Activated T-helper 2 cell treated with anti-CD3 and anti-CD28 coated beads, Interferon-gamma antibody, Interleukin-2, Interleukin-4, amounts not matched to agents 10 μg/mL and 5 μg/mL and 100 μg/mL, durations not matched to agents 14 hours and 24 hours and 36 hours (primary cell): ENCODE data around the gene SYNJ1. TPM values are rescaled to one million over a fixed set of nuclear protein-coding genes. Genes with fewer than 3 reads are reported as not detected.
"Not testable (repeated sequence)": the region's sequence is repeated elsewhere in the genome, so short reads cannot be mapped to it uniquely, and the experiment has no call there.

Source experiments
- DNase-seq: peaks from one replicate; pipeline ENCODE4 v3.0.0; 2021; ENCODE audit warnings: low spot score
- H3K27ac Mint-ChIP-seq: one replicate; pipeline ENCODE4 v1.8.0; 2021; ENCODE audit warnings: mixed read lengths
- H3K27me3 Mint-ChIP-seq: one replicate; pipeline ENCODE4 v1.8.0; 2021; ENCODE audit warnings: low read depth, mixed read lengths
- H3K36me3 Mint-ChIP-seq: one replicate; pipeline ENCODE4 v1.8.0; 2021; ENCODE audit warnings: low read depth, mixed read lengths
- H3K4me1 Mint-ChIP-seq: one replicate; pipeline ENCODE4 v1.8.0; 2021; ENCODE audit warnings: low read depth, mixed read lengths
- H3K4me3 Mint-ChIP-seq: one replicate; pipeline ENCODE4 v1.8.0; 2021; ENCODE audit warnings: low read depth, mild to moderate bottlenecking, moderate library complexity, mixed read lengths
- H3K9me3 Mint-ChIP-seq: one replicate; pipeline ENCODE4 v1.8.0; 2021; ENCODE audit warnings: mixed read lengths
- intact Hi-C: fragments of 100-400 bp; cut with micrococcal nuclease; formaldehyde crosslinking; loops from one replicate; pipeline ENCODE4 v1.15.1; 2023
- total RNA-seq: library from RNA; stranded (reverse); gene quantifications from 2 replicates; pipeline ENCODE4 v1.2.3, GENCODE V29; 2022

The SYNJ1 gene
- total RNA-seq, 1 donor from 2014 or later, result 11.8 TPM

GRCh38 chr21:32753818-32754585, 26.2 kb upstream of the SYNJ1 start:
- Mint-ChIP-seq H3K27ac (no peak overlapping the region), H3K36me3 (peaks cover 88% of the 10 kb centered on the region), H3K27me3 (no peaks in the 10 kb centered on the region), H3K4me3 (no peak overlapping the region), H3K4me1 (peaks cover 36% of the 10 kb centered on the region), H3K9me3 (no peaks in the 10 kb centered on the region)
- intact Hi-C loops, result no loop called here
- DNase-seq, result no peak

GRCh38 chr21:32750405-32750804, 22.6 kb upstream of the SYNJ1 start:
- Mint-ChIP-seq H3K4me3 (no peak overlapping the region), H3K27ac (peak overlapping the region; percentile 42), H3K36me3 (peaks cover 93% of the 10 kb centered on the region), H3K4me1 (peaks cover 42% of the 10 kb centered on the region), H3K9me3 (no peaks in the 10 kb centered on the region), H3K27me3 (no peaks in the 10 kb centered on the region)
- DNase-seq, result no peak
- intact Hi-C loops, result no loop called here

GRCh38 chr21:32749662-32750061, 21.8 kb upstream of the SYNJ1 start:
- Mint-ChIP-seq H3K27me3 (no peaks in the 10 kb centered on the region), H3K9me3 (no peaks in the 10 kb centered on the region), H3K4me1 (peaks cover 42% of the 10 kb centered on the region), H3K4me3 (no peak overlapping the region), H3K36me3 (peaks cover 93% of the 10 kb centered on the region), H3K27ac (peak overlapping the region; percentile 65)
- intact Hi-C loops, result no loop called here
- DNase-seq, result no peak

- H3K4me1 Mint-ChIP-seq, result peaks cover 42% of the 10 kb centered on the region
- no peak overlapping the region for H3K27ac Mint-ChIP-seq
- H3K4me3 Mint-ChIP-seq, result no peak overlapping the region
- no peaks in the 10 kb centered on the region for H3K27me3 Mint-ChIP-seq
- peaks cover 93% of the 10 kb centered on the region for H3K36me3 Mint-ChIP-seq
- no peak for DNase-seq
- intact Hi-C loops, result no loop called here
- no peaks in the 10 kb centered on the region for H3K9me3 Mint-ChIP-seq
These were observed 20.7 kb upstream of the SYNJ1 start for GRCh38 chr21:32748529-32748928.

- intact Hi-C loops, result no loop called here
- Mint-ChIP-seq H3K27ac (peak overlapping the region; percentile 67), H3K4me1 (peaks cover 43% of the 10 kb centered on the region), H3K27me3 (no peaks in the 10 kb centered on the region), H3K4me3 (no peak overlapping the region), H3K36me3 (peaks cover 95% of the 10 kb centered on the region), H3K9me3 (no peaks in the 10 kb centered on the region)
- no peak for DNase-seq
These were observed 19.6 kb upstream of the SYNJ1 start for GRCh38 chr21:32747396-32747795.

- intact Hi-C loops, H3K9me3 Mint-ChIP-seq, H3K27ac Mint-ChIP-seq, H3K4me3 Mint-ChIP-seq, H3K27me3 Mint-ChIP-seq, DNase-seq: not testable (repeated sequence)
- Mint-ChIP-seq H3K36me3 (peaks cover 94% of the 10 kb centered on the region), H3K4me1 (peaks cover 44% of the 10 kb centered on the region)
These were observed 18.9 kb upstream of the SYNJ1 start for GRCh38 chr21:32746711-32747110.

- no peaks in the 10 kb centered on the region for H3K27me3 Mint-ChIP-seq
- no peak overlapping the region for H3K4me3 Mint-ChIP-seq
These were observed 14.6 kb upstream of the SYNJ1 start for GRCh38 chr21:32742396-32742795.

GRCh38 chr21:32741336-32741735, 13.5 kb upstream of the SYNJ1 start:
- H3K4me3 Mint-ChIP-seq, result no peak overlapping the region
- H3K4me1 Mint-ChIP-seq, result peaks cover 11% of the 10 kb centered on the region
- H3K9me3 Mint-ChIP-seq, result no peaks in the 10 kb centered on the region
- peaks cover 82% of the 10 kb centered on the region for H3K36me3 Mint-ChIP-seq
- intact Hi-C loops, result no loop called here
- no peak overlapping the region for H3K27ac Mint-ChIP-seq
- no peaks in the 10 kb centered on the region for H3K27me3 Mint-ChIP-seq
- DNase-seq, result no peak

More at GRCh38 chr21:32742396-32742795, 14.6 kb upstream of the SYNJ1 start:
- no peak for DNase-seq
- peaks cover 85% of the 10 kb centered on the region for H3K36me3 Mint-ChIP-seq
- peaks cover 16% of the 10 kb centered on the region for H3K4me1 Mint-ChIP-seq
- no peaks in the 10 kb centered on the region for H3K9me3 Mint-ChIP-seq
- intact Hi-C loops, result no loop called here
- H3K27ac Mint-ChIP-seq, result no peak overlapping the region

- H3K36me3 Mint-ChIP-seq, result peaks cover 78% of the 10 kb centered on the region
These were observed 12.1 kb upstream of the SYNJ1 start for GRCh38 chr21:32739946-32740345.

GRCh38 chr21:32736083-32736482, 8.3 kb upstream of the SYNJ1 start:
- not testable (repeated sequence) for H3K9me3 Mint-ChIP-seq, DNase-seq, H3K27me3 Mint-ChIP-seq, H3K4me3 Mint-ChIP-seq, H3K27ac Mint-ChIP-seq
- peaks cover 68% of the 10 kb centered on the region for H3K36me3 Mint-ChIP-seq
- peaks cover 24% of the 10 kb centered on the region for H3K4me1 Mint-ChIP-seq
- intact Hi-C loops, result loop anchor here (5.0 kb wide), 1 partner anchor 71 kb away; no protein-coding TSS in a partner anchor

More at GRCh38 chr21:32739946-32740345, 12.1 kb upstream of the SYNJ1 start:
- intact Hi-C loops, result loop anchor here (5.0 kb wide), 1 partner anchor 67 kb away; no protein-coding TSS in a partner anchor
- no peak overlapping the region for H3K4me3 Mint-ChIP-seq
- H3K27me3 Mint-ChIP-seq, result no peaks in the 10 kb centered on the region
- H3K27ac Mint-ChIP-seq, result no peak overlapping the region
- no peak for DNase-seq
- no peaks in the 10 kb centered on the region for H3K9me3 Mint-ChIP-seq
- H3K4me1 Mint-ChIP-seq, result peaks cover 12% of the 10 kb centered on the region

GRCh38 chr21:32735524-32735923, 7.7 kb upstream of the SYNJ1 start:
- Mint-ChIP-seq H3K4me3 (no peak overlapping the region), H3K9me3 (no peaks in the 10 kb centered on the region), H3K36me3 (peaks cover 63% of the 10 kb centered on the region), H3K4me1 (peaks cover 26% of the 10 kb centered on the region), H3K27ac (peak overlapping the region; percentile 51), H3K27me3 (no peaks in the 10 kb centered on the region)
- intact Hi-C loops, result loop anchor here (5.0 kb wide), 1 partner anchor 72 kb away; no protein-coding TSS in a partner anchor
- no peak for DNase-seq

- DNase-seq, result no peak
- Mint-ChIP-seq H3K9me3 (no peaks in the 10 kb centered on the region), H3K4me1 (peaks cover 29% of the 10 kb centered on the region), H3K27ac (peak overlapping the region; percentile 42), H3K36me3 (peaks cover 53% of the 10 kb centered on the region), H3K4me3 (no peak overlapping the region), H3K27me3 (no peaks in the 10 kb centered on the region)
- intact Hi-C loops, result no loop called here
These were observed 6.3 kb upstream of the SYNJ1 start for GRCh38 chr21:32733990-32734613.

- no peak overlapping the region for H3K4me3 Mint-ChIP-seq
- H3K36me3 Mint-ChIP-seq, result peaks cover 45% of the 10 kb centered on the region
- no peaks in the 10 kb centered on the region for H3K27me3 Mint-ChIP-seq
- H3K27ac Mint-ChIP-seq, result no peak overlapping the region
- H3K9me3 Mint-ChIP-seq, result no peaks in the 10 kb centered on the region
- DNase-seq, result no peak
- intact Hi-C loops, result no loop called here
- H3K4me1 Mint-ChIP-seq, result peaks cover 34% of the 10 kb centered on the region
These were observed 5.5 kb upstream of the SYNJ1 start for GRCh38 chr21:32733356-32733755.
